ENCODE measurements around the gene SDE2. TPM values are rescaled to one million over a fixed set of nuclear protein-coding genes. Genes with fewer than 3 reads are reported as not detected.
A peak's percentile ranks its signal among the peaks of the same experiment; 100 is the strongest.

Gene SDE2
- total RNA-seq, 4 donors from 2014 or later = 10.5 to 18.7 (median 14.1) TPM

DNA sequence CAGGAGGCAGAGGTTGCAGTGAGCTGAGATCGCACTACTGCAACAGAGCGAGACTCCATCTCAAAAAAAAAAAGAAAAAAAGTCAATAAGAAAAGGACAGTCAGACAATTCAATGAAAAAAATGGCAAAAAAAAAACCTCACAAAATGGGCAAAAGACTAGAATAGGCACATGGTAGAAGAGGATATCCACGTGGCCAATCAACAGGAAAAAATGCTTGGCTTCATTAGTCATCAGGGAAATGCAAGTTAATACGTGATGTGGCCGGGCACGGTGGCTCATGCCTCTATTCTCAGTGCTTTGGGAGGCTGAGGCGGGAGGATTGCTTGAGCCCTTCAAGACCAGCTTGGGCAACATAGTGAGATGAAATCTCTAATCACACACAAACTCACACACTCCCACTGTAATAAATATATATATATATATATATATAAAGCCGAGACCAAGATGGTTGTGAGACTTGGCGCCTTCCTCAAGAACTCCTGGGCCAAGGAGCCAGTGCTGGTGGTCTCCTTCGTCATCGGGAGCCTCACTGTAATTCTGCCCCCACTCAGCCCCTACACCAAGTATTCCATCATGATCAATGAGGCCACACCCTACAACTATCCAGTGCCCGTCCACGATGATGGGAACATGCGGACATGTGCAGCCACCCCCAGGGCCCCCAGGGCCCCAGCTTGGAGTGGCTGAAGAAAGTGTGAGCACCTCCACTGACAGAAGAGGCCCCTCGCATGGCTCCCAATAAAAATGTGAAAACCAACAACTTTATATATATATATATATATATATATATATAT, 35.2 kb downstream of the SDE2 start:
- H3K9me3 ChIP-seq = no peaks in the 10 kb centered on the region
- H3K27me3 ChIP-seq = peaks cover 0 to 14% (median 2%) of the 10 kb centered on the region in 4 donors
- WGBS, 2 donors = 70% methylated on average over 11 of the region's 15 CpGs
- no peak overlapping the region for H3K4me3 ChIP-seq
- H3K4me1 ChIP-seq = peaks cover 0 to 4% (median 0%) of the 10 kb centered on the region in 3 donors
- no peak overlapping the region for H3K27ac ChIP-seq
- intact Hi-C loops (cut with DNase I) = no loop called here
- DNase-seq = no peak
- no peaks in the 10 kb centered on the region for H3K36me3 ChIP-seq
- TF ChIP-seq, protein P1, sequence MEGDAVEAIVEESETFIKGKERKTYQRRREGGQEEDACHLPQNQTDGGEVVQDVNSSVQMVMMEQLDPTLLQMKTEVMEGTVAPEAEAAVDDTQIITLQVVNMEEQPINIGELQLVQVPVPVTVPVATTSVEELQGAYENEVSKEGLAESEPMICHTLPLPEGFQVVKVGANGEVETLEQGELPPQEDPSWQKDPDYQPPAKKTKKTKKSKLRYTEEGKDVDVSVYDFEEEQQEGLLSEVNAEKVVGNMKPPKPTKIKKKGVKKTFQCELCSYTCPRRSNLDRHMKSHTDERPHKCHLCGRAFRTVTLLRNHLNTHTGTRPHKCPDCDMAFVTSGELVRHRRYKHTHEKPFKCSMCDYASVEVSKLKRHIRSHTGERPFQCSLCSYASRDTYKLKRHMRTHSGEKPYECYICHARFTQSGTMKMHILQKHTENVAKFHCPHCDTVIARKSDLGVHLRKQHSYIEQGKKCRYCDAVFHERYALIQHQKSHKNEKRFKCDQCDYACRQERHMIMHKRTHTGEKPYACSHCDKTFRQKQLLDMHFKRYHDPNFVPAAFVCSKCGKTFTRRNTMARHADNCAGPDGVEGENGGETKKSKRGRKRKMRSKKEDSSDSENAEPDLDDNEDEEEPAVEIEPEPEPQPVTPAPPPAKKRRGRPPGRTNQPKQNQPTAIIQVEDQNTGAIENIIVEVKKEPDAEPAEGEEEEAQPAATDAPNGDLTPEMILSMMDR (IDR thresholded peaks at IDR 0.05) = no peak
- TF ChIP-seq POLR2A (IDR thresholded peaks at IDR 0.05) = no peak

DNA sequence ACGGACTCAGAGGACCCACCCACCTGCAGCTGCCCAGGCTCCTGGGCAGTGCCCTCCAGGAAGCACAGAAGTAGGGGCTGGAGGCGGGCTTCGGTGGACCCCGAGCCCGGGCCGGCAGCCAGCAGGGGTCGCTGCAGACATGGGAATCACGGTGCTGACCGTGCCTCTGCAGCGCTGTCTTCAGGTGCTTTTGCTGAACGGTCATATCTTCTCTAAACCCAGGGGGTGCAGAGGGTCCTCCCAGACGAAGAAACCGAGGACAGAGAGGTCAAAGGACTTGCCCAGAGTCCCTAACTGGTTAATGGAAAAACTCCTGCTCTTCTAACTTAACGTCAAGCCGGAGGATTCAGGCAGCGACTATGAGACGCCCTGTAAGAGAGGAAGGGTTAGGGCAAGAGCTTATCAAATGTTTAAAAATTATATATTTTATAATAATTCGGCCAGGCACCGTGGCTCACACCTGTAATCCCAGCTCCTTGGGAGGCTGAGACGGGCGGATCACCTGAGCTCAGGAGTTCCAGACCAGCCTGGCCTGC, 36.6 kb downstream of the SDE2 start:
- no peak overlapping the region for H3K4me3 ChIP-seq
- H3K27me3 ChIP-seq = peaks cover 0 to 14% (median 2%) of the 10 kb centered on the region in 4 donors
- no peak for TF ChIP-seq POLR2A (IDR thresholded peaks at IDR 0.05)
- TF ChIP-seq, protein P1 (IDR thresholded peaks at IDR 0.05) = peak in 4 of 6 experiments; percentile 27 to 44 (median 38)
- H3K36me3 ChIP-seq = no peaks in the 10 kb centered on the region
- H3K27ac ChIP-seq = no peak overlapping the region
- peaks cover 0 to 4% (median 0%) of the 10 kb centered on the region in 3 donors for H3K4me1 ChIP-seq
- no peak for DNase-seq
- intact Hi-C loops (cut with DNase I) = no loop called here
- H3K9me3 ChIP-seq = no peaks in the 10 kb centered on the region
- WGBS, 2 donors = 32 to 44% methylated on average over 17 to 19 of the region's 21 CpGs

DNA sequence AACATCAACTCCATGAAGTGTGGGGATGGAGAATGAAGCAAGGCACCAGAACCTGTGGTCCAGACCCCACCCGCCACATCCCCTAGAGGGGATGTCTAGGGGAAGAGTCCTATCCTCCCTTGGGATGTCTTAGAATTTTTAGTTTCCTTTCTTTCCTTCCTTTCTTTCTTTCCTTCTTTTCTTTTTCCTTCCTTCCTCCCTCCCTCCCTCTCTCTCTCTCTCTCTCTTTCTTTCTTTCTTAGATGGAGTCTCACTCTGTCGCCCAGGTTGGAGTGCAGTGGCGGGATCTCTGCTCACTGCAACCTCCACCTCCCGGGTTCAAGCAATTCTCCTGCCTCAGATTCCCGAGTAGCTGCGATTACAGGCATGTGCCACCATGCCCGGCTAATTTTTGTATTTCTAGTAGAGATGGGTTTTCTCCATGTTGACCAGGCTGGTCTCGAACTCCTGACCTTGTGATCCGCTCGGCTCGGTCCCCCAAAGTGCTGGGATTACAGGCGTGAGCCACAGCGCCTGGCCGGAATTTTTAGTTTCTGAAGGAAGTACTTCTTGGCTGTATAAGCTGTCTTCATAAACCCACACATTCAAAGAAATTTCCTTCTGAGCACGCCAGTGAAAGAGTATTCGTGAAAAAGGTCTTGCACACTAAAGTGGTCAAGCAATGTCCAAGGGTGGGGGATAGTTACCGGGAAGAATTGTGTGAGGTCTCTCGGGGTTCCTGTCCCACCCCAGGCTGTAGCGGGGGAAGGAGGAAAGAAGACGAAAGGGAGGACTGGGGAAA, 37.3 kb downstream of the SDE2 start:
- no peak for DNase-seq
- TF ChIP-seq, protein P1 (IDR thresholded peaks at IDR 0.05) = no peak
- no peak for TF ChIP-seq POLR2A (IDR thresholded peaks at IDR 0.05)
- H3K4me1 ChIP-seq = peaks cover 0 to 4% (median 0%) of the 10 kb centered on the region in 3 donors
- peaks cover 0 to 14% (median 2%) of the 10 kb centered on the region in 4 donors for H3K27me3 ChIP-seq
- H3K4me3 ChIP-seq = no peak overlapping the region
- H3K27ac ChIP-seq = no peak overlapping the region
- H3K36me3 ChIP-seq = no peaks in the 10 kb centered on the region
- H3K9me3 ChIP-seq = no peaks in the 10 kb centered on the region
- WGBS, 2 donors = 61 to 72% methylated on average over 19 to 20 of the region's 20 CpGs
- intact Hi-C loops (cut with DNase I) = no loop called here

DNA sequence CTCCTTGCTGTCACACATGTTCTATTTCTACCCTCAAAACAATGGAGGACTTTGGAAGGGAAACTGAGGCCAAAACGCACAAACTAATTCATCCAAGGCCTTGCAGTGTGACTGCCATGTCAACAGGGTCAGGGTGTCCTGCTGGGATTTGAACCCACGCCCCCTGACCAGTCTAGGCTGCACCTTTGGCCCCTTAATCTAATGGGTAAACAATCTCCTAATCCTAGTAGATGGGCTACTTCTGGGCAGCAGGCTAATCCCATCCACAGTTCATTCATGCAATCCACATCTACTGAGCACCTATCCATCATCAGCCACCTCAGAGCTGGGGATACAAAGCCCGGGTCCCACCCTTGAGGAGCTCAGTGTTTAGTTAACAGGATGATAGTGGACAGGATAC, 41.1 kb downstream of the SDE2 start:
- Histone ChIP-seq H3K4me1 (peaks cover 0 to 4% (median 0%) of the 10 kb centered on the region in 3 donors), H3K27ac (no peak overlapping the region), H3K9me3 (no peaks in the 10 kb centered on the region), H3K36me3 (no peaks in the 10 kb centered on the region), H3K27me3 (peaks cover 0 to 19% (median 2%) of the 10 kb centered on the region in 4 donors), H3K4me3 (no peak overlapping the region)
- WGBS, 2 donors = 56 to 60% methylated on average over 2 to 3 of the region's 3 CpGs
- intact Hi-C loops (cut with DNase I) = no loop called here
- DNase-seq = no peak
- no peak for TF ChIP-seq POLR2A (IDR thresholded peaks at IDR 0.05)
- TF ChIP-seq, protein P1 (IDR thresholded peaks at IDR 0.05) = no peak

All from esophagus squamous epithelium (tissue), 5 donors.